GM10248 (cell line): Measurements from ENCODE around the gene YIPF4.

Experiments
- CTCF ChIA-PET: fragments of 300-600 bp; sonication (Branson Sonifier 250); formaldehyde crosslinking; extraction: SDS; loops from one replicate; lab custom pipeline; 2021; ENCODE audit warnings: antibody characterized with exemption; lab: Yijun Ruan, JAX
- POLR2A ChIA-PET: fragments of 350-650 bp; sonication (Branson Sonifier 250); formaldehyde crosslinking; extraction: SDS; loops from one replicate; lab custom pipeline; 2020; ENCODE audit warnings: antibody characterized with exemption; lab: Yijun Ruan, JAX
- DNase-seq: peaks from one replicate; pipeline ENCODE4 v3.0.0; 2012; ENCODE audit errors: extremely low spot score
- CTCF ChIP-seq: IDR thresholded peaks from 2 replicates; pipeline ENCODE4 v1.5.1; 2012; ENCODE audit warnings: mild to moderate bottlenecking, low read depth; ENCODE audit errors: extremely low read depth, missing control alignments, control extremely low read depth

YIPF4 gene

GRCh38 chr2:32258242-32258641, 19.5 kb upstream of the YIPF4 start:
- ChIA-PET CTCF (no interaction called here), POLR2A (no interaction called here)
- no peak for DNase-seq
- no peak for TF ChIP-seq CTCF

DNA sequence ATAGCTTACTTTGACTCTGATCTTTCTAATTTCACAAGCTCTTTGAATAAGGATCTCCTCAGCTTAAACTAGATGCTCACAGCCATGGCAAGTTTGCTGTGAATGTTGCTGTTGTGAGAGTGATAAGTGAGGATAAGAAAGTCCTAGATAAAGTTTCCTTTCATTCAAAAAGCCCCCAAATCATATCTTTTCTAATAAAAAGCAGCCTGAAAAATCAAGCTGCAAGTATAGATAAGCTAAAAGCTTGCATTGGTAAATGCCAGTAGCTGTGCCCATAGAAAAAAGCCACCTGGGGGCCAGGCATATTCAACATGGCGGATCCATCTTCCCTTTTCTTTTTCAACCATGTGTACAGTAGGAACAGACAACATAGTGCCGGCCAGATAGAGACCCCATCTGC, 17.3 kb upstream of the YIPF4 start:
- POLR2A ChIA-PET, result no interaction called here
- no peak for TF ChIP-seq CTCF
- CTCF ChIA-PET, result no interaction called here
- no peak for DNase-seq

GRCh38 chr2:32262105-32262504, 15.6 kb upstream of the YIPF4 start:
- ChIA-PET CTCF (interaction anchor here (1.0 kb wide), 1 partner anchor 15 kb away, joined by 3 read pairs; no protein-coding TSS in a partner anchor), POLR2A (interaction anchor here (0.6 kb wide), 1 partner anchor 19 kb away, joined by 3 read pairs; no protein-coding TSS in a partner anchor)
- no peak for DNase-seq

DNA sequence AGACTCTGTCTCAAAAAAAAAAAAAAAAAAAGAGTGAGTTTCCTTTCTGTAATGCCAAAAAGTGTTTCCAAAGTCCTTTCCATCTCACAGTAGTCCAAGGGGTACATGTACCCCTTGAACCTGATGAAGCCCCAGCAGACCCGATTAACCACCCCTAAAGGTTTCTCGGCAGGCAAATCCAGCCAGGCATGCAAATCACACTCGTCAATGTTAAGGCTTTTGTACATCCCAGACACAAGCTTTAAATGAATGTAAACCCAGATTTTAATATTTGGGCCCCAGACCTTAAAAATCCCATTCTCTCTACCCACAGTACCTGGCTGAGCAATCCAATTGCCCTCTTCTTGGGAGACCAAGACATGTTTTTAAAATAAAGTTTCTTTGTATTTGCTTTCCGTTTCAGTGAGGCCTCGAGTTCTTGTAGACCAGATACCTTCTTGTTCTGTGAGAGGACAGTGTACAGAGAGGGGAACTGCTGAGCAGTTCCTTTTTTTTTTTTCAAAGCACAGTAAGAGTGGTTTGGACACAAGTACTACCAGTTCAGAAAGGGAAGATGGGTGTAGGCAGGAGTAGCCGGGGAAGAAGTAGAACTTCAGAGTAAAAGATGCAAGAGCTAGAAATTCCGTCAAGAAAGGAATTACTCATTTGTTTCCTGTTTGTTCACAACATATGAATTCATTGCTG, 13.1 kb upstream of the YIPF4 start, which contains the start of gene NLRC4:
Gene NLRC4, minus strand, starts transcription at position 465 of the 684 bp plus-strand sequence. CDS start 8,111 bp downstream, outside the sequence.
- POLR2A ChIA-PET, result no interaction called here
- CTCF ChIA-PET, result interaction anchor here (1.3 kb wide), 1 partner anchor 8 kb away, joined by 3 read pairs; no protein-coding TSS in a partner anchor
- TF ChIP-seq CTCF, result no peak
- DNase-seq, result peak; percentile 73

More at GRCh38 chr2:32262105-32262504, 15.6 kb upstream of the YIPF4 start:
- TF ChIP-seq CTCF, result no peak

- TF ChIP-seq CTCF, result no peak
- POLR2A ChIA-PET, result no interaction called here
- no peak for DNase-seq
- CTCF ChIA-PET, result no interaction called here
Measured at GRCh38 chr2:32271063-32271462, 6.6 kb upstream of the YIPF4 start.

GRCh38 chr2:32272279-32272678, 5.4 kb upstream of the YIPF4 start:
- ChIA-PET CTCF (interaction anchor here (1.5 kb wide), 1 partner anchor 19 kb away, joined by 3 read pairs; no protein-coding TSS in a partner anchor), POLR2A (no interaction called here)
- TF ChIP-seq CTCF, result no peak
- no peak for DNase-seq
